Omental fat pad (tissue), 4 donors: ENCODE results near the gene ADAMTS13. TPM values are rescaled to one million over a fixed set of nuclear protein-coding genes. Genes with fewer than 3 reads are reported as not detected.

Experiments
- ATAC-seq: fragments of 150-250 bp; one replicate; pipeline ENCODE4 v1.9.1; 2016; ENCODE audit warnings: mild to moderate bottlenecking, moderate library complexity; ENCODE audit not compliant: low FRiP score
- DNase-seq: peaks from one replicate; pipeline ENCODE4 v3.0.0-alpha.2; 2019; ENCODE audit warnings: low spot score
- total RNA-seq, 4 donors: library from RNA; depleted of rRNA; stranded (reverse); fragments of >200 nt; gene quantifications; one replicate each; pipeline ENCODE4 v1.1.0, GENCODE V29; 2016
- TF ChIP-seq, protein P1 (sequence below), 3 donors: fragments of 450-650 bp; IDR thresholded peaks; one replicate each; pipeline ENCODE4 v1.5.1; 2016 to 2017; ENCODE audit warnings: antibody characterized with exemption in 3 of 3, mild to moderate bottlenecking in 3 of 3, moderate library complexity in 2 of 3

The ADAMTS13 gene
- total RNA-seq, 4 donors from 2014 or later, result 1.1 to 3.0 (median 1.2) TPM

DNA sequence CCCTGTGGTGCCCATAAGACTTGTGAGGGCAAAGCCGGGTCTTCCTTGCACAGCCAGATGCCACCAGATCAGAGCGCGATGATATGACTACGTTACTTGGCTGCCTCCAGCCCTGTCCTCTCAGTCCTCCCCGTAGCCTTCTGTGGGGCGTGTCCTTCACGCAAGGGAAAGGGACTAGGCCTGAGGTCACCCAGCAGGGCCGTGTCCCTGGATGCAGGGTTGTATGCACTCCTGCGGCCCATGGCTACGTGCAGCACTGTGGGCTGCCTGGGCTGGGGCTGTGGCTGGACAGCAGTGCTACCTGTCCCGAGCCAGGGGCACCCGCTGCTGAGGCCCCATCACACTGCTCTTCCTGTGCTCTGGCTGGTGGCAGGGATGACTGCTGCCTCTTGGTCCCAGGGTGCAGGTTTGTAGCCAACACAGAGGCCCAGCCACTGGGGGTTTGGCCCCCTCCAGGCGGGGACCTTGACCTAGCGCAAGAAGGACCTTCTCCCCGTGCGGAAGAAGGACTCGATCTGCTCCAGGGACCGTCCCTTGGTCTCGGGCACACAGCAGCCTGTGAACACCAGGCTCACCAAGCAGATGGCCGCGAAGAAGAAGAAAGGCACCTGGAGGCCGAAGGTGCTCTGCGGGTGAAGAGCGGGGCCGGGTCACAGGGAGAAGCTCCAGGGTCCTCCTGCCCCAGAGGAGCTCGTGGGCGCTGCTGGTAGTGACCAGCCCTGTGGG is 49.5 kb downstream of the ADAMTS13 start:
- DNase-seq, result no peak
- no peak for ATAC-seq
- TF ChIP-seq, protein P1, sequence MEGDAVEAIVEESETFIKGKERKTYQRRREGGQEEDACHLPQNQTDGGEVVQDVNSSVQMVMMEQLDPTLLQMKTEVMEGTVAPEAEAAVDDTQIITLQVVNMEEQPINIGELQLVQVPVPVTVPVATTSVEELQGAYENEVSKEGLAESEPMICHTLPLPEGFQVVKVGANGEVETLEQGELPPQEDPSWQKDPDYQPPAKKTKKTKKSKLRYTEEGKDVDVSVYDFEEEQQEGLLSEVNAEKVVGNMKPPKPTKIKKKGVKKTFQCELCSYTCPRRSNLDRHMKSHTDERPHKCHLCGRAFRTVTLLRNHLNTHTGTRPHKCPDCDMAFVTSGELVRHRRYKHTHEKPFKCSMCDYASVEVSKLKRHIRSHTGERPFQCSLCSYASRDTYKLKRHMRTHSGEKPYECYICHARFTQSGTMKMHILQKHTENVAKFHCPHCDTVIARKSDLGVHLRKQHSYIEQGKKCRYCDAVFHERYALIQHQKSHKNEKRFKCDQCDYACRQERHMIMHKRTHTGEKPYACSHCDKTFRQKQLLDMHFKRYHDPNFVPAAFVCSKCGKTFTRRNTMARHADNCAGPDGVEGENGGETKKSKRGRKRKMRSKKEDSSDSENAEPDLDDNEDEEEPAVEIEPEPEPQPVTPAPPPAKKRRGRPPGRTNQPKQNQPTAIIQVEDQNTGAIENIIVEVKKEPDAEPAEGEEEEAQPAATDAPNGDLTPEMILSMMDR (IDR thresholded peaks at IDR 0.05), result no peak

DNA sequence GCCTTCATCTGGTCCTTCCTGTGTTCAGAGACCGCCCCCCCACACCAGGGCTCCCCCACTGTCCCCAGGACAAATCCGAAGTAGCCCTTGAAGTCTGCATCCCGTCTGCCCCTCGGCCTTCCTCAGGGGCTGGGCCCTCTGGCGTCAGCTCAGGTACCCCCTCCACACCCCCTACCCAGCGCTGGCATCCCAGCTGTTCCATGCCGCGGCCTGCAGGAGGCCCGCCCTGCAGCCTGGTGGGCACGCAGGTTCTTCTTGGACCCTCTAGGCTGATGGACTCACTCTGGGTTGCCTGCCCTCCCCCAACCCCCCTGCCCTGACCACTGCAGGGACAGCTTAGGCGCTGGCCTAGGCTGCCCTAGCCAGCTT is 50.1 kb downstream of the ADAMTS13 start:
- ATAC-seq (no peak), DNase-seq (no peak)
- TF ChIP-seq, protein P1 (IDR thresholded peaks at IDR 0.05), result no peak

DNA sequence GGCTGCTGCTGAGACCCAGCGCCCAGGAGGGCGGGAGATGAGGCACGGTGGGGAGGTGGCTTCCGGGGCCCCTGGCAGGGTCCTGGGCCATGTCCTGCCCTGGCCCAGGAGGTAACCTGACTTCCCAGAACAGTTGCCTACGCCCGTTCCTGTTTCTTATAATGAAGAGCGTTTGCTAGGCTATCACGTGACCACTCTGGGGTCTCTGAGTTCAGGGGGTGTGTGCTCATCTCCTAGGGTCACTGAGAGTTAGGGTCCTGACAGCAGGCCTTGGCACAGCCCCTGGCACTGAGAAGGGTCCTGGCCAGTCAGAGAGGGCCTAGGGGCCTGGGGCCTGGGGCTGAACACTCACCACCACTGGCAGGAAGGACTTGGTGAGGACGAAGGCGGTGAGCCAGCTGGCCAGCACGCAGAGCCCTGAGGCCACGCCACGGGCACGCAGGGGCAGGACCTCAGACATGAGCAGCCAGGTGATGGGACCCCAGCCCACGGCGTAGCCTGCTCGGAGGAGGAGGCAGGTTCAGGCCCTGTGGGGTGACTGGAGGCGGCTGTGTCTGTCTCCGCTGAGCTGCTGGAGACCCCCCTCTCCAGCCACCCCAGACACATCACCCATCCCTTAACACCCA is 50.7 kb downstream of the ADAMTS13 start:
- TF ChIP-seq, protein P1 (IDR thresholded peaks at IDR 0.05), result no peak
- ATAC-seq (no peak), DNase-seq (no peak)

DNA sequence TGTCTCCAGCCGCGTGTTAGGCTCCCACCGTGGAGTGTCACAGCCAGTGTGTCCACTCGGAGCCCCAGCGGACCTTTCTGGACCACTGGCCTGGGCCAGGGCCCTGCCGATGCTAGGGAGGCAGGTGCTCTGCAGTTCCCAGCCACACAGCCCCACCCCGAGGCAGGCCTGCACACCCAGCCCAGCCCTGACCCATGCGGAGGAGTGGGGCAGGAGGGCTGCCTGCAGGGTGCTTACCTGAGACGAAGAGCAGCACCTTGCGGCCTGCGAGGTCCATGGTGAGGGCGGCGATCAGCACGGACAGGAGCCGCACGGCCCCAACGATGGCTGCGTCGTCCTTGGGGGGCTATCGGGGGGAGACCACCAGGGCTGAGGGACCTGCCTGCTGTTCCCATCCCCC is 51.6 kb downstream of the ADAMTS13 start:
- no peak for ATAC-seq
- TF ChIP-seq, protein P1 (IDR thresholded peaks at IDR 0.05), result no peak

DNA sequence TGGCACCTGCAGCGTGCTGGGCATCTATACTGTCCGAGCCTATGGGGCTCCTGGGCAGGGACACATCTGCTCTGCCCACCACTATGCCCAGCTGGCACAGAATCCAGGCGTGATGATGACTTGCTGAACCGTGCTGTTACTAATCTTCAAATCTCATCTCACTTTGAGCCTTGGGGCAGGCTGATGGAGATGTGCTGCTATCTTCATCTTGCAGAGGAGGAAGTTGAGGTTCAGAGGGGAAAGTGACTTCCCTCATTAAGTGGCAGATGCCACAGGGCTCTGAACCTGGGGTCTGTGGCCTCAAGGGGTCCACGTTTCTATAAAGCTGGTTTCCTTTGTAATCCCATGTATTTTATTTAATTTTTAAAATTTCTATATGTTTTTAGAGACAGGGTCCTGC is 52.0 kb downstream of the ADAMTS13 start:
- TF ChIP-seq, protein P1 (IDR thresholded peaks at IDR 0.05), result no peak
- no peak for ATAC-seq
- DNase-seq, result no peak

More for the DNA sequence above, 51.6 kb downstream of the ADAMTS13 start:
- no peak for DNase-seq

DNA sequence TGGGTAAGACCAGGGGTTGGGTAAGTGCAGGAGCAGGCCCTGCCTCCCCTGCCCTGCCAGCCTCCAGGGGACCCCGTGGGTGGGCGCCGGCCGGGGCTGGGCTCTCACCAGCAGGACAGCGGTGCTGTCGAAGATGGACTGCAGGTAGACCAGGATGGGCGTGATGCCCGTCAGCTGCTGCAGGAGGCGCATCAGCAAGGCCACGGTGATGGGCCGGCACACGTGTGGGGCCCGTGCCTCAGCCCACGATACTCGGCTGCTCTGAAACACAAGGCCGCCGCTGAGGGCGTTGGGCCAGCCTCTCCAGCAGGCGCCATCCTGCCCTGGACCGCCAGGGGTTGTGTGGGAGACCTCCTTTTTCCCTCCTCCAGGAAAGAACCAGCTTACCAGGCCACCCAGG is 52.7 kb downstream of the ADAMTS13 start:
- TF ChIP-seq, protein P1 (IDR thresholded peaks at IDR 0.05), result no peak
- ATAC-seq (no peak), DNase-seq (no peak)
